Osteoblast (primary cell): Measurements from ENCODE around the gene PRKAG2. TPM values are rescaled to one million over a fixed set of nuclear protein-coding genes. Genes with fewer than 3 reads are reported as not detected.
A peak's percentile ranks its signal among the peaks of the same experiment; 100 is the strongest.

ENCODE experiments used
- DNase-seq: peaks from one replicate; pipeline ENCODE4 v3.0.0; 2011; ENCODE audit warnings: low spot score, mixed read lengths; ENCODE audit not compliant: insufficient read length; ENCODE audit errors: missing footprints
- H2AFZ ChIP-seq: 2 replicates; pipeline ENCODE4 v1.6.0; 2011; ENCODE audit warnings: mild to moderate bottlenecking, low read length
- H3K27ac ChIP-seq: 2 replicates; pipeline ENCODE4 v1.5.1; 2011; ENCODE audit warnings: mild to moderate bottlenecking, low read depth, low read length, moderate library complexity
- H3K27me3 ChIP-seq: 2 replicates; pipeline ENCODE4 v1.6.0; 2012; ENCODE audit warnings: mild to moderate bottlenecking, control low read depth, inconsistent platforms, low read length, moderate library complexity; ENCODE audit not compliant: insufficient read depth
- H3K36me3 ChIP-seq: 2 replicates; pipeline ENCODE4 v1.5.1; 2011; ENCODE audit warnings: mild to moderate bottlenecking, low read length, control low read depth, moderate library complexity; ENCODE audit not compliant: insufficient read depth
- H3K4me1 ChIP-seq: 2 replicates; pipeline ENCODE4 v1.5.1; 2011; ENCODE audit warnings: mild to moderate bottlenecking, low read length, control low read depth, moderate library complexity; ENCODE audit not compliant: insufficient read depth
- H3K4me2 ChIP-seq: 2 replicates; pipeline ENCODE4 v1.6.0; 2011; ENCODE audit warnings: mild to moderate bottlenecking, low read length; ENCODE audit not compliant: insufficient read depth
- H3K4me3 ChIP-seq: fragments of 200-600 bp; sonication (generic); 3 replicates; pipeline ENCODE4 v1.5.1; 2012; ENCODE audit warnings: mild to moderate bottlenecking, low read length, inconsistent platforms; ENCODE audit not compliant: insufficient read depth
- H3K79me2 ChIP-seq: 2 replicates; pipeline ENCODE4 v1.6.0; 2012; ENCODE audit warnings: mild to moderate bottlenecking, low read length, control low read depth, inconsistent platforms; ENCODE audit not compliant: insufficient read depth
- H3K9me3 ChIP-seq: 2 replicates; pipeline ENCODE4 v1.5.1; 2011; ENCODE audit warnings: low read depth, low read length, control low read depth
- H4K20me1 ChIP-seq: 2 replicates; pipeline ENCODE4 v1.6.0; 2012; ENCODE audit warnings: mild to moderate bottlenecking, low read length, control low read depth; ENCODE audit not compliant: insufficient read depth
- CTCF ChIP-seq: IDR thresholded peaks from 2 replicates; pipeline ENCODE4 v1.5.1; 2011; ENCODE audit warnings: mild to moderate bottlenecking, low read depth, low read length, moderate library complexity; ENCODE audit errors: extremely low read depth
- total RNA-seq: library from RNA; depleted of rRNA; stranded (reverse); fragments of >200 nt; gene quantifications from 2 replicates; pipeline ENCODE4 v1.2.3, GENCODE V29; 2012

The PRKAG2 gene
- total RNA-seq, 1 donor: 20.6 TPM

GRCh38 chr7:151707105-151707469 is 169.8 kb downstream of the PRKAG2 start:
- Histone ChIP-seq H3K27me3 (no peaks in the 10 kb centered on the region), H3K36me3 (no peaks in the 10 kb centered on the region), H3K4me1 (no peaks in the 10 kb centered on the region), H3K27ac (no peak overlapping the region), H4K20me1 (no peaks in the 10 kb centered on the region), H3K79me2 (no peaks in the 10 kb centered on the region), H3K4me2 (no peak overlapping the region), H2AFZ (no peak overlapping the region), H3K4me3 (no peak overlapping the region), H3K9me3 (no peaks in the 10 kb centered on the region)
- peak; percentile 58 for DNase-seq
- no peak for TF ChIP-seq CTCF

GRCh38 chr7:151706277-151707104 is 170.4 kb downstream of the PRKAG2 start:
- Histone ChIP-seq H3K4me2 (no peak overlapping the region), H3K36me3 (no peaks in the 10 kb centered on the region), H3K27ac (no peak overlapping the region), H3K4me3 (no peak overlapping the region), H3K9me3 (no peaks in the 10 kb centered on the region), H3K4me1 (no peaks in the 10 kb centered on the region), H2AFZ (no peak overlapping the region), H3K27me3 (no peaks in the 10 kb centered on the region), H3K79me2 (no peaks in the 10 kb centered on the region), H4K20me1 (no peaks in the 10 kb centered on the region)
- TF ChIP-seq CTCF: no peak
- DNase-seq: peak; percentile 72

- H3K36me3 ChIP-seq: no peaks in the 10 kb centered on the region
- peaks cover 4% of the 10 kb centered on the region for H3K4me1 ChIP-seq
- H4K20me1 ChIP-seq: no peaks in the 10 kb centered on the region
- H3K4me3 ChIP-seq: no peak overlapping the region
- H2AFZ ChIP-seq: no peak overlapping the region
- H3K27me3 ChIP-seq: no peaks in the 10 kb centered on the region
- H3K27ac ChIP-seq: no peak overlapping the region
- no peak overlapping the region for H3K4me2 ChIP-seq
- no peaks in the 10 kb centered on the region for H3K79me2 ChIP-seq
- no peaks in the 10 kb centered on the region for H3K9me3 ChIP-seq
- peak; percentile 53 for TF ChIP-seq CTCF
- DNase-seq: peak; percentile 91
Observed at GRCh38 chr7:151705636-151706276, 171.2 kb downstream of the PRKAG2 start.

- H3K79me2 ChIP-seq: no peaks in the 10 kb centered on the region
- H4K20me1 ChIP-seq: no peaks in the 10 kb centered on the region
- H3K4me1 ChIP-seq: peaks cover 10% of the 10 kb centered on the region
- no peak overlapping the region for H3K4me3 ChIP-seq
- H3K4me2 ChIP-seq: no peak overlapping the region
- no peak overlapping the region for H2AFZ ChIP-seq
- no peak for TF ChIP-seq CTCF
- DNase-seq: peak; percentile 65
- no peaks in the 10 kb centered on the region for H3K27me3 ChIP-seq
- no peaks in the 10 kb centered on the region for H3K9me3 ChIP-seq
- H3K27ac ChIP-seq: no peak overlapping the region
- no peaks in the 10 kb centered on the region for H3K36me3 ChIP-seq
Observed at GRCh38 chr7:151704960-151705635, 171.8 kb downstream of the PRKAG2 start.
